Ishikawa (cell line): ENCODE data around the gene TBCD.

ENCODE experiments used
- CEBPB ChIP-seq: IDR thresholded peaks from 2 replicates; pipeline ENCODE4 v1.6.1; 2012
- CREB1 ChIP-seq: IDR thresholded peaks from 2 replicates; pipeline ENCODE4 v1.6.1; 2012; ENCODE audit warnings: low read depth
- FOXM1 ChIP-seq: IDR thresholded peaks from 2 replicates; pipeline ENCODE4 v1.6.1; 2012; ENCODE audit warnings: low read depth, borderline replicate concordance
- NFIC ChIP-seq: IDR thresholded peaks from 2 replicates; pipeline ENCODE4 v1.6.1; 2012
- RAD21 ChIP-seq: IDR thresholded peaks from 2 replicates; pipeline ENCODE4 v1.6.1; 2012; ENCODE audit warnings: low read depth
- TAF1 ChIP-seq: IDR thresholded peaks from 2 replicates; pipeline ENCODE4 v1.6.1; 2012; ENCODE audit warnings: low read depth, mild to moderate bottlenecking
- TF ChIP-seq, protein P1 (sequence below): IDR thresholded peaks from 2 replicates; pipeline ENCODE4 v1.6.1; 2012; ENCODE audit warnings: low read depth, mild to moderate bottlenecking
- TF ChIP-seq, protein P2 (sequence below): IDR thresholded peaks from 2 replicates; pipeline ENCODE4 v1.6.1; 2012
- TF ChIP-seq, protein P3 (sequence below): IDR thresholded peaks from 2 replicates; pipeline ENCODE4 v1.6.1; 2012

DNA sequence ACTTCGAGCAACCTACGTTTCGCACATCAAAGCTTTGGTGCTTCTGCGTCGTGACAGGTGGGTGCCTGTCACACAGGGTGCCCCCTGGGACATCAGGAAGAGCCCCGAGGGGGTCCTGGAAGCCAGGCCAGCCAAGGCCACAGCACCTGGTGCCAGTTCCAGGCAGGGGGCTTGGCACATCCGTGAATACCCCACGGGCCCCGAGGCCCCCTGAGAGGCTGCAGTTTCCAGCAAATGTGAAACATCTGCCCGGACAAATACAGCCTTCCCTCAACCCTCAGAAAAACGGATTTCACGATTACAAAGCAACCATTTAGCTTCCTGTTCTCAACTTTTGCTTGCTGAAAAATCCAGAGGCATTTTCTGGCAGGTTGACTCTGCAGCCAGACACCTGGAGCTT, 218.2 kb downstream of the TBCD start:
- TF ChIP-seq CEBPB (no peak), NFIC (no peak), RAD21 (no peak), TAF1 (no peak), CREB1 (no peak), FOXM1 (no peak)
- TF ChIP-seq, protein P1, sequence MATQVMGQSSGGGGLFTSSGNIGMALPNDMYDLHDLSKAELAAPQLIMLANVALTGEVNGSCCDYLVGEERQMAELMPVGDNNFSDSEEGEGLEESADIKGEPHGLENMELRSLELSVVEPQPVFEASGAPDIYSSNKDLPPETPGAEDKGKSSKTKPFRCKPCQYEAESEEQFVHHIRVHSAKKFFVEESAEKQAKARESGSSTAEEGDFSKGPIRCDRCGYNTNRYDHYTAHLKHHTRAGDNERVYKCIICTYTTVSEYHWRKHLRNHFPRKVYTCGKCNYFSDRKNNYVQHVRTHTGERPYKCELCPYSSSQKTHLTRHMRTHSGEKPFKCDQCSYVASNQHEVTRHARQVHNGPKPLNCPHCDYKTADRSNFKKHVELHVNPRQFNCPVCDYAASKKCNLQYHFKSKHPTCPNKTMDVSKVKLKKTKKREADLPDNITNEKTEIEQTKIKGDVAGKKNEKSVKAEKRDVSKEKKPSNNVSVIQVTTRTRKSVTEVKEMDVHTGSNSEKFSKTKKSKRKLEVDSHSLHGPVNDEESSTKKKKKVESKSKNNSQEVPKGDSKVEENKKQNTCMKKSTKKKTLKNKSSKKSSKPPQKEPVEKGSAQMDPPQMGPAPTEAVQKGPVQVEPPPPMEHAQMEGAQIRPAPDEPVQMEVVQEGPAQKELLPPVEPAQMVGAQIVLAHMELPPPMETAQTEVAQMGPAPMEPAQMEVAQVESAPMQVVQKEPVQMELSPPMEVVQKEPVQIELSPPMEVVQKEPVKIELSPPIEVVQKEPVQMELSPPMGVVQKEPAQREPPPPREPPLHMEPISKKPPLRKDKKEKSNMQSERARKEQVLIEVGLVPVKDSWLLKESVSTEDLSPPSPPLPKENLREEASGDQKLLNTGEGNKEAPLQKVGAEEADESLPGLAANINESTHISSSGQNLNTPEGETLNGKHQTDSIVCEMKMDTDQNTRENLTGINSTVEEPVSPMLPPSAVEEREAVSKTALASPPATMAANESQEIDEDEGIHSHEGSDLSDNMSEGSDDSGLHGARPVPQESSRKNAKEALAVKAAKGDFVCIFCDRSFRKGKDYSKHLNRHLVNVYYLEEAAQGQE = no peak
- TF ChIP-seq, protein P2, sequence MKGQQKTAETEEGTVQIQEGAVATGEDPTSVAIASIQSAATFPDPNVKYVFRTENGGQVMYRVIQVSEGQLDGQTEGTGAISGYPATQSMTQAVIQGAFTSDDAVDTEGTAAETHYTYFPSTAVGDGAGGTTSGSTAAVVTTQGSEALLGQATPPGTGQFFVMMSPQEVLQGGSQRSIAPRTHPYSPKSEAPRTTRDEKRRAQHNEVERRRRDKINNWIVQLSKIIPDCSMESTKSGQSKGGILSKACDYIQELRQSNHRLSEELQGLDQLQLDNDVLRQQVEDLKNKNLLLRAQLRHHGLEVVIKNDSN = no peak
- TF ChIP-seq, protein P3, sequence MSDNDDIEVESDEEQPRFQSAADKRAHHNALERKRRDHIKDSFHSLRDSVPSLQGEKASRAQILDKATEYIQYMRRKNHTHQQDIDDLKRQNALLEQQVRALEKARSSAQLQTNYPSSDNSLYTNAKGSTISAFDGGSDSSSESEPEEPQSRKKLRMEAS = no peak
